ENCODE data around the gene DNAJC1.

GRCh38 chr10:21719502-21719901 is 284.0 kb downstream of the DNAJC1 start:
- no peak for TF ChIP-seq CTCF (optimal IDR thresholded peaks at IDR 0.05 in 1 of 3, IDR thresholded peaks at IDR 0.05 in 1 of 3, conservative IDR thresholded peaks at IDR 0.05 in 1 of 3; ENCODE audit: extremely low read depth in 1 of 3, insufficient read depth in 2 of 3, low read length in 3 of 3)
- no peak for TF ChIP-seq EZH2 (IDR thresholded peaks at IDR 0.05; ENCODE audit: low read length)
